Small intestine (tissue), 7 donors: ENCODE data around the gene MMP24OS. TPM values are rescaled to one million over a fixed set of nuclear protein-coding genes. Genes with fewer than 3 reads are reported as not detected.

Source experiments
- DNase-seq, 2 donors: peaks; one replicate each; pipeline versions ENCODE4 v3.0.0 to v3.0.0-alpha.2; 2013
- FAIRE-seq: peaks from 2 replicates; lab custom pipeline; 2012; peaks lifted over from hg19 to GRCh38; lab: Jason Lieb, UNC
- H3K27ac ChIP-seq, 3 donors: one replicate each; pipeline ENCODE4 v1.5.1; 2013; ENCODE audit warnings: low read length in 2 of 3, mild to moderate bottlenecking in 2 of 3, control low read depth in 1 of 3, inconsistent platforms in 1 of 3, low read depth in 1 of 3, moderate library complexity in 1 of 3
- H3K27me3 ChIP-seq, 3 donors: one replicate each; pipeline ENCODE4 v1.6.1; 2013; ENCODE audit warnings: low read length in 3 of 3, inconsistent platforms in 1 of 3; ENCODE audit not compliant: control insufficient read depth in 3 of 3, insufficient read depth in 3 of 3
- H3K36me3 ChIP-seq, 3 donors: one replicate each; pipeline ENCODE4 v1.6.1; 2013; ENCODE audit warnings: low read length in 3 of 3, inconsistent platforms in 1 of 3, low read depth in 1 of 3, mild to moderate bottlenecking in 1 of 3, moderate library complexity in 1 of 3; ENCODE audit not compliant: control insufficient read depth in 3 of 3, insufficient read depth in 2 of 3
- H3K4me1 ChIP-seq, 3 donors: one replicate each; pipeline ENCODE4 v1.6.1; 2013; ENCODE audit warnings: low read length in 2 of 3, inconsistent platforms in 1 of 3, low read depth in 1 of 3, mild to moderate bottlenecking in 1 of 3, moderate library complexity in 1 of 3; ENCODE audit not compliant: control insufficient read depth in 3 of 3, insufficient read depth in 2 of 3
- H3K4me3 ChIP-seq, 3 donors: one replicate each; pipeline ENCODE4 v1.5.1; 2013; ENCODE audit warnings: low read length in 3 of 3, control low read depth in 1 of 3, inconsistent platforms in 1 of 3, low read depth in 1 of 3, mild to moderate bottlenecking in 1 of 3, moderate library complexity in 1 of 3
- H3K9me3 ChIP-seq, 2 donors: one replicate each; pipeline ENCODE4 v1.6.1; 2013; ENCODE audit warnings: low read depth in 1 of 2, low read length in 1 of 2; ENCODE audit not compliant: control insufficient read depth in 2 of 2, insufficient read depth in 1 of 2
- WGBS, 3 donors: extraction: QIAGEN DNeasy Blood & Tissue Kit; methylation state at CpG; one replicate each; pipeline ENCODE4 v1.1.7; 2013; 5-methylcytosine and 5-hydroxymethylcytosine counted together
- polyA plus RNA-seq, 4 donors: library from polyadenylated mRNA; stranded (reverse) in 3 of 4; unstranded in 1 of 4; fragments of 200-250 nt in 3 of 4; fragments of 120-200 nt in 1 of 4; gene quantifications; one replicate each; pipeline versions ENCODE4 v1.2.1 to v1.2.3, GENCODE V29; 2013
- donor health status: healthy with polysubstance abuse.
- donor health status: control.
- donor health status: control.
- donor health status: Bipolar disorder and iron deficiency.
- donor health status: healthy.

Gene MMP24OS
- polyA plus RNA-seq, 4 donors: 28.4 to 88.8 (median 56.3) TPM

- H3K27me3 ChIP-seq: no peaks in the 10 kb centered on the region
- no peaks in the 10 kb centered on the region for H3K9me3 ChIP-seq
- H3K4me1 ChIP-seq: peaks cover 0 to 36% (median 0%) of the 10 kb centered on the region in 3 donors
- DNase-seq: peak; percentile 89 to 94
- peak overlapping the region in 1 of 3 donors; percentile 84 for H3K27ac ChIP-seq
- H3K4me3 ChIP-seq: no peak overlapping the region
- peaks cover 0 to 54% (median 0%) of the 10 kb centered on the region in 3 donors for H3K36me3 ChIP-seq
- 17 to 27% (median 24%) methylated on average over 17 to 18 of the region's 18 CpGs for WGBS, 3 donors
- no peak for FAIRE-seq
Measured at GRCh38 chr20:35303735-35304491, 26.0 kb upstream of the MMP24OS start.

DNA sequence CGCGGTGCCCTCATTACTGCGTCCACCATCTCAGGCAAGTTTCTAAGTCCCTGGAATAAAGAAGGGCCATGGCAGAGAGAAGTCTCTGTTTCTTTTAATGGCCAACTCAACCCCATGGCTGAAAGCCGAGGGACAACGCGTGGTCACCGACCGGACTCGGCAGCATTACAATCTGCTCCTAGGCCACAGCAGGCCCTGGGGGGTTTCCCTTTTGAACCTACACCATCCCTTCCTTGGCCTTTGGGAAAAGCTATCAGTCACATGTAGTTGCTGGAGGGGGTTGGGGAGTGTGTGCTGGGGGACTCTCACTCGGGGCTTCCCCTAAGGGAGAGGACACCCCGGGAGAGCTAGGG is 25.4 kb upstream of the MMP24OS start:
- Histone ChIP-seq H3K36me3 (peaks cover 0 to 51% (median 0%) of the 10 kb centered on the region in 3 donors), H3K9me3 (no peaks in the 10 kb centered on the region), H3K27ac (no peak overlapping the region), H3K27me3 (no peaks in the 10 kb centered on the region), H3K4me3 (no peak overlapping the region), H3K4me1 (peaks cover 0 to 36% (median 0%) of the 10 kb centered on the region in 3 donors)
- 79 to 83% (median 80%) methylated on average over 11 of the region's 11 CpGs for WGBS, 3 donors
- DNase-seq (no peak), FAIRE-seq (no peak)

- Histone ChIP-seq H3K27me3 (no peaks in the 10 kb centered on the region), H3K4me3 (no peak overlapping the region), H3K36me3 (peaks cover 0 to 46% (median 0%) of the 10 kb centered on the region in 3 donors), H3K4me1 (peaks cover 0 to 36% (median 0%) of the 10 kb centered on the region in 3 donors), H3K27ac (no peak overlapping the region), H3K9me3 (no peaks in the 10 kb centered on the region)
- DNase-seq: no peak
- no peak for FAIRE-seq
- WGBS, 3 donors: 82 to 89% (median 88%) methylated on average over 6 of the region's 6 CpGs
Measured at GRCh38 chr20:35302421-35303335, 24.8 kb upstream of the MMP24OS start.

DNA sequence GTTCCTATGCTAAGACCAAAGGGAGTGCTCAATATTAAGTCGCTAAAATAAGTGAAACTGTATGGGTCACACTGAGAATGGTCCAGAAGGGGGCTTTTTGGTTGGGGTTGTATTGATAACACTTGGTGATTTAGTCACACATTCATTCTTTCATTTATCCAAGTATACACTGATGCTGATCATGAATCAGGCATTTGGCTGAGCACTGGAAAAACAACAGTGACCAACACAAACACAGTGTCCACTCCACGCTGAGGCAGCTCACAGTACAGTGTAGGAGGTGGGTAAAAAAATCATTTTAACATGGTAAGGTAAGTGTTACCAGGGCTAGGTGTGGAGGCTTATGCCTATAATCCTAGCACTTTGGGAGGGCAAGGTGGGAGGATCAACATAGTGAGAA is 23.5 kb upstream of the MMP24OS start:
- DNase-seq (no peak), FAIRE-seq (no peak)
- WGBS, 3 donors: 90 to 99% (median 92%) methylated on average over 2 of the region's 2 CpGs
- Histone ChIP-seq H3K4me3 (no peak overlapping the region), H3K27me3 (no peaks in the 10 kb centered on the region), H3K27ac (no peak overlapping the region), H3K4me1 (peaks cover 0 to 24% (median 0%) of the 10 kb centered on the region in 3 donors), H3K9me3 (no peaks in the 10 kb centered on the region), H3K36me3 (peaks cover 0 to 38% (median 0%) of the 10 kb centered on the region in 3 donors)

- H3K36me3 ChIP-seq: peaks cover 0 to 31% (median 0%) of the 10 kb centered on the region in 3 donors
- DNase-seq (peak in 1 of 2 donors; percentile 42), FAIRE-seq (no peak)
- H3K4me1 ChIP-seq: peaks cover 0 to 17% (median 0%) of the 10 kb centered on the region in 3 donors
- 83 to 94% (median 89%) methylated on average over 4 of the region's 4 CpGs for WGBS, 3 donors
- no peaks in the 10 kb centered on the region for H3K9me3 ChIP-seq
- H3K27ac ChIP-seq: no peak overlapping the region
- H3K4me3 ChIP-seq: no peak overlapping the region
- H3K27me3 ChIP-seq: no peaks in the 10 kb centered on the region
Measured at GRCh38 chr20:35300469-35301262, 22.7 kb upstream of the MMP24OS start.

DNA sequence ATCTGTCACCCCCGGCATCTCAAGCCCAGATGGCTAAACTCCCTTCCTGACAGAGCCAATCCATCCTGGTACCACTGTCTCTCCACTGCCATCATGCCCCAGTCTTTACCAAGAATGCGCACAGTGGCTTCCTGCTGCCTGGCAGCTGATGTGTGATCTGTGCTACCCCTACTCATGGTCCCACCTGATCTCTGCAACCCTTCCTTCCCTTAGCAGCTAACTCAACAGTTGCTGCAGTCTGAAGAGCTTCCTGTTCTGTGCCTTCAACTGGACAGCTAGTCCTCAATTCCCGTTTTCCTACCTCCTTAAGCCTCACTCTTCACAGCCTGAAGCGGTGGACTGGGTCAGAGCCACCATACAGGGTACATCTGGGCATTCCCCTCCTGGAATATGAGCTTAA is 21.9 kb upstream of the MMP24OS start:
- Histone ChIP-seq H3K4me3 (no peak overlapping the region), H3K4me1 (peaks cover 0 to 9% (median 0%) of the 10 kb centered on the region in 3 donors), H3K36me3 (peaks cover 0 to 23% (median 0%) of the 10 kb centered on the region in 3 donors), H3K27ac (no peak overlapping the region), H3K9me3 (no peaks in the 10 kb centered on the region), H3K27me3 (no peaks in the 10 kb centered on the region)
- FAIRE-seq: no peak
- 73 to 88% (median 84%) methylated on average over 4 of the region's 4 CpGs for WGBS, 3 donors
- DNase-seq: no peak

GRCh38 chr20:35298264-35298663 is 20.3 kb upstream of the MMP24OS start:
- no peak overlapping the region for H3K27ac ChIP-seq
- H3K4me1 ChIP-seq: no peaks in the 10 kb centered on the region
- FAIRE-seq (no peak), DNase-seq (no peak)
- H3K36me3 ChIP-seq: peaks cover 0 to 12% (median 0%) of the 10 kb centered on the region in 3 donors
- 62 to 70% (median 66%) methylated on average over 3 to 5 of the region's 5 CpGs for WGBS, 3 donors
- no peak overlapping the region for H3K4me3 ChIP-seq
- H3K9me3 ChIP-seq: no peaks in the 10 kb centered on the region
- H3K27me3 ChIP-seq: no peaks in the 10 kb centered on the region

GRCh38 chr20:35297740-35298139 is 19.8 kb upstream of the MMP24OS start:
- FAIRE-seq: no peak

More at GRCh38 chr20:35297740-35298139, 19.8 kb upstream of the MMP24OS start:
- Histone ChIP-seq H3K27me3 (no peaks in the 10 kb centered on the region), H3K27ac (no peak overlapping the region), H3K4me3 (no peak overlapping the region), H3K4me1 (no peaks in the 10 kb centered on the region), H3K36me3 (peaks cover 0 to 7% (median 0%) of the 10 kb centered on the region in 3 donors), H3K9me3 (no peaks in the 10 kb centered on the region)
- WGBS, 3 donors: 89 to 91% (median 90%) methylated on average over 14 of the region's 14 CpGs
- DNase-seq: no peak
